DOHH2 (cell line): ENCODE results near the gene C22orf23.

Experiments
- H3F3A ChIP-seq: fragments of 200-600 bp; sonication (generic), shearing (Covaris generic); 2 replicates; pipeline ENCODE4 v1.6.0; 2016; ENCODE audit warnings: antibody characterized with exemption, mild to moderate bottlenecking; ENCODE audit not compliant: control insufficient read depth, insufficient read depth
- H3K27ac ChIP-seq: fragments of 200-600 bp; sonication (generic); 2 replicates; pipeline ENCODE4 v1.5.1; 2014; ENCODE audit warnings: low read depth, mild to moderate bottlenecking, low read length, moderate library complexity
- H3K27me3 ChIP-seq: fragments of 200-600 bp; sonication (generic); 2 replicates; pipeline ENCODE4 v1.6.1; 2014; ENCODE audit warnings: mild to moderate bottlenecking, low read length, mixed read lengths; ENCODE audit not compliant: control insufficient read depth
- H3K36me3 ChIP-seq: fragments of 200-600 bp; sonication (generic); 2 replicates; pipeline ENCODE4 v1.6.1; 2014; ENCODE audit warnings: mild to moderate bottlenecking, low read length, moderate library complexity, mixed read lengths; ENCODE audit not compliant: control insufficient read depth
- H3K4me1 ChIP-seq: fragments of 200-600 bp; sonication (generic); 2 replicates; pipeline ENCODE4 v1.6.1; 2014; ENCODE audit warnings: mild to moderate bottlenecking, low read length, mixed read lengths; ENCODE audit not compliant: control insufficient read depth
- H3K4me2 ChIP-seq: fragments of 200-600 bp; sonication (generic); 2 replicates; pipeline ENCODE4 v1.6.0; 2014; ENCODE audit warnings: mild to moderate bottlenecking, low read length, moderate library complexity
- H3K4me3 ChIP-seq: fragments of 200-600 bp; sonication (generic); 2 replicates; pipeline ENCODE4 v1.5.1; 2014; ENCODE audit warnings: mild to moderate bottlenecking, low read length, mixed read lengths
- H3K79me2 ChIP-seq: fragments of 200-600 bp; sonication (generic); 2 replicates; pipeline ENCODE4 v1.6.1; 2014; ENCODE audit warnings: mild to moderate bottlenecking, low read length, mixed read lengths; ENCODE audit not compliant: control insufficient read depth
- H3K9me2 ChIP-seq: fragments of 200-600 bp; sonication (generic); replicated peaks from 2 replicates; pipeline ENCODE4 v1.6.1; 2014; ENCODE audit warnings: mild to moderate bottlenecking, low read length, mixed read lengths; ENCODE audit not compliant: control insufficient read depth
- H3K9me3 ChIP-seq: fragments of 200-600 bp; sonication (generic); 2 replicates; pipeline ENCODE4 v1.6.1; 2014; ENCODE audit warnings: antibody characterized with exemption, low read length, mixed read lengths; ENCODE audit not compliant: control insufficient read depth, insufficient read depth
- H4K20me1 ChIP-seq: fragments of 200-600 bp; sonication (generic); 2 replicates; pipeline ENCODE4 v1.6.0; 2014; ENCODE audit warnings: low read depth, mild to moderate bottlenecking, antibody characterized with exemption, low read length, moderate library complexity; ENCODE audit not compliant: control insufficient read depth, insufficient read depth
- CTCF ChIP-seq: fragments of 200-600 bp; sonication (generic); IDR thresholded peaks from one replicate; pipeline ENCODE4 v1.5.1; 2014; ENCODE audit warnings: antibody characterized with exemption, mild to moderate bottlenecking, low read depth, low read length; ENCODE audit not compliant: poor library complexity, severe bottlenecking
- EZH2phosphoT487 ChIP-seq: fragments of 200-600 bp; sonication (generic); IDR thresholded peaks from 2 replicates; pipeline ENCODE4 v1.6.1; 2017; ENCODE audit warnings: borderline replicate concordance, mild to moderate bottlenecking, antibody characterized with exemption, low read length, moderate library complexity, mixed read lengths

Gene C22orf23

GRCh38 chr22:37998543-37998942 lies 45.1 kb upstream of the C22orf23 start:
- TF ChIP-seq CTCF = no peak
- TF ChIP-seq EZH2phosphoT487 = no peak
- Histone ChIP-seq H3K9me3 (no peaks in the 10 kb centered on the region), H3K27ac (no peak overlapping the region), H3K4me2 (no peak overlapping the region), H3K79me2 (no peaks in the 10 kb centered on the region), H4K20me1 (no peaks in the 10 kb centered on the region), H3K9me2 (no peaks in the 10 kb centered on the region), H3K36me3 (no peaks in the 10 kb centered on the region), H3F3A (no peaks in the 10 kb centered on the region), H3K27me3 (peaks cover 7% of the 10 kb centered on the region; the same call in 1 of the 2 replicates), H3K4me1 (peaks cover 7% of the 10 kb centered on the region), H3K4me3 (no peak overlapping the region)

- Histone ChIP-seq H3K9me2 (no peaks in the 10 kb centered on the region), H3K79me2 (no peaks in the 10 kb centered on the region), H3K27me3 (peaks cover 7% of the 10 kb centered on the region; the same call in 1 of the 2 replicates), H3K4me1 (peaks cover 7% of the 10 kb centered on the region), H3K27ac (no peak overlapping the region), H3K36me3 (no peaks in the 10 kb centered on the region), H3K4me3 (no peak overlapping the region), H3F3A (no peaks in the 10 kb centered on the region), H3K9me3 (no peaks in the 10 kb centered on the region), H3K4me2 (no peak overlapping the region), H4K20me1 (no peaks in the 10 kb centered on the region)
- no peak for TF ChIP-seq CTCF
- no peak for TF ChIP-seq EZH2phosphoT487
Measured at GRCh38 chr22:37996515-37997246, 43.3 kb upstream of the C22orf23 start.

GRCh38 chr22:37996079-37996478 lies 42.7 kb upstream of the C22orf23 start:
- Histone ChIP-seq H3K9me3 (no peaks in the 10 kb centered on the region), H3K4me2 (no peak overlapping the region), H3K4me3 (no peak overlapping the region), H4K20me1 (no peaks in the 10 kb centered on the region), H3K36me3 (no peaks in the 10 kb centered on the region), H3F3A (no peaks in the 10 kb centered on the region), H3K79me2 (no peaks in the 10 kb centered on the region), H3K4me1 (peaks cover 7% of the 10 kb centered on the region), H3K9me2 (no peaks in the 10 kb centered on the region), H3K27me3 (peaks cover 7% of the 10 kb centered on the region; the same call in 1 of the 2 replicates), H3K27ac (no peak overlapping the region)
- TF ChIP-seq CTCF (no peak), EZH2phosphoT487 (no peak)
